Measurements from ENCODE around the gene TFR2. TPM values are rescaled to one million over a fixed set of nuclear protein-coding genes. Genes with fewer than 3 reads are reported as not detected.
A peak's percentile ranks its signal among the peaks of the same experiment; 100 is the strongest.

The TFR2 gene
- total and polyA plus RNA-seq, 9 of the 15 experiments (the other 6 are each of a cell fraction or from before 2014, with no cell fraction given): 3.8 to 123 (median 51.1) TPM

GRCh38 chr7:100639995-100640516 lies 1.3 kb downstream of the TFR2 start (continued):
- TF ChIP-seq, protein P1, sequence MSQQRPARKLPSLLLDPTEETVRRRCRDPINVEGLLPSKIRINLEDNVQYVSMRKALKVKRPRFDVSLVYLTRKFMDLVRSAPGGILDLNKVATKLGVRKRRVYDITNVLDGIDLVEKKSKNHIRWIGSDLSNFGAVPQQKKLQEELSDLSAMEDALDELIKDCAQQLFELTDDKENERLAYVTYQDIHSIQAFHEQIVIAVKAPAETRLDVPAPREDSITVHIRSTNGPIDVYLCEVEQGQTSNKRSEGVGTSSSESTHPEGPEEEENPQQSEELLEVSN (IDR thresholded peaks at IDR 0.05; ENCODE audit: borderline replicate concordance in 1 of 2, extremely low read depth in 1 of 2, insufficient read depth in 1 of 2, insufficient read length in 1 of 2, low read depth in 1 of 2, low read length in 1 of 2, poor library complexity in 1 of 2, severe bottlenecking in 1 of 2): peak in 1 of 2 experiments; percentile 11
- TF ChIP-seq ZNF121 (CRISPR knock-in tag; conservative IDR thresholded peaks at IDR 0.05): peak; percentile 0; the same call in 1 of the 2 replicates
- peak; percentile 20; the same call in 1 of the 2 replicates for TF ChIP-seq MYNN (IDR thresholded peaks at IDR 0.05)
- TF ChIP-seq MYNN (CRISPR knock-in tag; IDR thresholded peaks at IDR 0.05): no peak
- TF ChIP-seq, protein P2, sequence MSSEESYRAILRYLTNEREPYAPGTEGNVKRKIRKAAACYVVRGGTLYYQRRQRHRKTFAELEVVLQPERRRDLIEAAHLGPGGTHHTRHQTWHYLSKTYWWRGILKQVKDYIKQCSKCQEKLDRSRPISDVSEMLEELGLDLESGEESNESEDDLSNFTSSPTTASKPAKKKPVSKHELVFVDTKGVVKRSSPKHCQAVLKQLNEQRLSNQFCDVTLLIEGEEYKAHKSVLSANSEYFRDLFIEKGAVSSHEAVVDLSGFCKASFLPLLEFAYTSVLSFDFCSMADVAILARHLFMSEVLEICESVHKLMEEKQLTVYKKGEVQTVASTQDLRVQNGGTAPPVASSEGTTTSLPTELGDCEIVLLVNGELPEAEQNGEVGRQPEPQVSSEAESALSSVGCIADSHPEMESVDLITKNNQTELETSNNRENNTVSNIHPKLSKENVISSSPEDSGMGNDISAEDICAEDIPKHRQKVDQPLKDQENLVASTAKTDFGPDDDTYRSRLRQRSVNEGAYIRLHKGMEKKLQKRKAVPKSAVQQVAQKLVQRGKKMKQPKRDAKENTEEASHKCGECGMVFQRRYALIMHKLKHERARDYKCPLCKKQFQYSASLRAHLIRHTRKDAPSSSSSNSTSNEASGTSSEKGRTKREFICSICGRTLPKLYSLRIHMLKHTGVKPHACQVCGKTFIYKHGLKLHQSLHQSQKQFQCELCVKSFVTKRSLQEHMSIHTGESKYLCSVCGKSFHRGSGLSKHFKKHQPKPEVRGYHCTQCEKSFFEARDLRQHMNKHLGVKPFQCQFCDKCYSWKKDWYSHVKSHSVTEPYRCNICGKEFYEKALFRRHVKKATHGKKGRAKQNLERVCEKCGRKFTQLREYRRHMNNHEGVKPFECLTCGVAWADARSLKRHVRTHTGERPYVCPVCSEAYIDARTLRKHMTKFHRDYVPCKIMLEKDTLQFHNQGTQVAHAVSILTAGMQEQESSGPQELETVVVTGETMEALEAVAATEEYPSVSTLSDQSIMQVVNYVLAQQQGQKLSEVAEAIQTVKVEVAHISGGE (CRISPR knock-in tag; IDR thresholded peaks at IDR 0.05): 0 out of 6 replicates have a peak, but pooled peaks of 1 of the 3 experiments have one; percentile 16
- peak; percentile 22 to 67; a peak in 1 of 4 replicates for TF ChIP-seq KDM1A (IDR thresholded peaks at IDR 0.05)
- TF ChIP-seq RAD21 (CRISPR knock-in tag; conservative IDR thresholded peaks at IDR 0.05 in 1 of 2, IDR thresholded peaks at IDR 0.05 in 1 of 2): no peak
- TF ChIP-seq, protein P3, sequence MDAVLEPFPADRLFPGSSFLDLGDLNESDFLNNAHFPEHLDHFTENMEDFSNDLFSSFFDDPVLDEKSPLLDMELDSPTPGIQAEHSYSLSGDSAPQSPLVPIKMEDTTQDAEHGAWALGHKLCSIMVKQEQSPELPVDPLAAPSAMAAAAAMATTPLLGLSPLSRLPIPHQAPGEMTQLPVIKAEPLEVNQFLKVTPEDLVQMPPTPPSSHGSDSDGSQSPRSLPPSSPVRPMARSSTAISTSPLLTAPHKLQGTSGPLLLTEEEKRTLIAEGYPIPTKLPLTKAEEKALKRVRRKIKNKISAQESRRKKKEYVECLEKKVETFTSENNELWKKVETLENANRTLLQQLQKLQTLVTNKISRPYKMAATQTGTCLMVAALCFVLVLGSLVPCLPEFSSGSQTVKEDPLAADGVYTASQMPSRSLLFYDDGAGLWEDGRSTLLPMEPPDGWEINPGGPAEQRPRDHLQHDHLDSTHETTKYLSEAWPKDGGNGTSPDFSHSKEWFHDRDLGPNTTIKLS (IDR thresholded peaks at IDR 0.05; ENCODE audit: borderline replicate concordance, low read depth): 0 out of 2 replicates have a peak, but pooled peaks have one; percentile 6
- no peak for TF ChIP-seq CBX3 (IDR thresholded peaks at IDR 0.05; ENCODE audit: borderline replicate concordance in 1 of 2, low read length in 2 of 2)
- peak; percentile 53; the same call in 1 of the 2 replicates for TF ChIP-seq ZNF263 (CRISPR knock-in tag; IDR thresholded peaks at IDR 0.05; ENCODE audit: borderline replicate concordance)
- TF ChIP-seq USF1 (CRISPR knock-in tag; IDR thresholded peaks at IDR 0.05): 0 out of 2 replicates have a peak, but pooled peaks have one; percentile 16

All from K562 (cell line).